H1 (cell line): ENCODE results near the gene CRX. TPM values are rescaled to one million over a fixed set of nuclear protein-coding genes. Genes with fewer than 3 reads are reported as not detected.
A peak's percentile ranks its signal among the peaks of the same experiment; 100 is the strongest.

Experiments
- CTCF ChIA-PET: fragments of 300-600 bp; sonication (Branson Sonifier 250); formaldehyde crosslinking; loops from one replicate; lab custom pipeline; 2021; ENCODE audit not compliant: partially characterized antibody; lab: Charles Lee
- POLR2A ChIA-PET: fragments of 300-600 bp; sonication (Branson Sonifier 250); formaldehyde crosslinking; loops from one replicate; lab custom pipeline; 2021; ENCODE audit warnings: inconsistent platforms; ENCODE audit not compliant: partially characterized antibody; lab: Charles Lee
- DNase-seq, 2 experiments: peaks; one replicate each; pipeline versions ENCODE4 v3.0.0 to v3.0.0-alpha.2; 2010 to 2022; ENCODE audit warnings: low spot score in 2 of 2, low read depth in 1 of 2, mixed read lengths in 1 of 2
- FAIRE-seq: peaks from 2 replicates; lab custom pipeline; 2011; peaks lifted over from hg19 to GRCh38; lab: Jason Lieb, UNC
- H2AFZ ChIP-seq: 2 replicates; pipeline ENCODE4 v1.8.1; 2012; ENCODE audit warnings: low read length, inconsistent platforms
- H2AK5ac ChIP-seq: 2 replicates; pipeline ENCODE4 v1.6.1; 2013; ENCODE audit warnings: low read depth, low read length
- H2BK120ac ChIP-seq: replicated peaks from 2 replicates; pipeline ENCODE3; 2013; ENCODE audit warnings: low read depth, low read length, inconsistent platforms
- H2BK12ac ChIP-seq: 2 replicates; pipeline ENCODE4 v1.6.1; 2013; ENCODE audit warnings: low read depth, low read length
- H2BK15ac ChIP-seq: 2 replicates; pipeline ENCODE4 v1.6.1; 2013; ENCODE audit warnings: low read length
- H2BK20ac ChIP-seq: 2 replicates; pipeline ENCODE4 v1.6.1; 2013; ENCODE audit warnings: low read length
- H2BK5ac ChIP-seq: 2 replicates; pipeline ENCODE4 v1.6.1; 2013; ENCODE audit warnings: low read depth, low read length
- H3K14ac ChIP-seq: 2 replicates; pipeline ENCODE4 v1.6.1; 2013; ENCODE audit warnings: inconsistent platforms; ENCODE audit not compliant: insufficient read length
- H3K18ac ChIP-seq: 2 replicates; pipeline ENCODE4 v1.6.1; 2013; ENCODE audit warnings: low read length; ENCODE audit errors: extremely low read depth
- H3K23ac ChIP-seq: 2 replicates; pipeline ENCODE4 v1.6.1; 2013; ENCODE audit warnings: inconsistent platforms; ENCODE audit not compliant: insufficient read length
- H3K23me2 ChIP-seq: 2 replicates; pipeline ENCODE4 v1.6.1; 2013; ENCODE audit warnings: low read depth, low read length
- H3K27ac ChIP-seq: 2 replicates; pipeline ENCODE4 v1.6.1; 2011; ENCODE audit warnings: low read depth, low read length, inconsistent platforms
- H3K27me3 ChIP-seq, 4 experiments: replicated peaks in 1 of 4; 1 replicate in 1 of 4; 2 replicates in 3 of 4; pipeline versions ENCODE4 v1.6.1 to v1.8.1; 2011 to 2013; ENCODE audit warnings: low read length in 3 of 4, mild to moderate bottlenecking in 3 of 4, inconsistent platforms in 2 of 4, mixed read lengths in 2 of 4, moderate library complexity in 1 of 4; ENCODE audit not compliant: control insufficient read depth in 3 of 4, insufficient read depth in 3 of 4; ENCODE audit errors: extremely low read depth in 1 of 4
- H3K36me3 ChIP-seq, 4 experiments: 2 replicates each; pipeline versions ENCODE4 v1.6.1 to v1.8.1; 2011 to 2013; ENCODE audit warnings: mild to moderate bottlenecking in 4 of 4, low read length in 3 of 4, moderate library complexity in 2 of 4, control low read depth in 1 of 4, inconsistent platforms in 1 of 4; ENCODE audit not compliant: insufficient read depth in 4 of 4, control insufficient read depth in 2 of 4
- H3K4ac ChIP-seq: replicated peaks from 2 replicates; pipeline ENCODE3; 2013; ENCODE audit warnings: low read length, low read depth, mixed read lengths, inconsistent platforms; ENCODE audit not compliant: insufficient read length
- H3K4me1 ChIP-seq, 4 experiments: replicated peaks in 1 of 4; 1 replicate in 1 of 4; 2 replicates in 3 of 4; pipeline versions ENCODE4 v1.6.1 to v1.8.1; 2011 to 2013; ENCODE audit warnings: low read length in 3 of 4, inconsistent platforms in 2 of 4, mixed read lengths in 1 of 4; ENCODE audit not compliant: insufficient read depth in 4 of 4, control insufficient read depth in 3 of 4
- H3K4me2 ChIP-seq, 2 experiments: 2 replicates each; pipeline versions ENCODE4 v1.6.1 to v1.8.1; 2011 to 2013; ENCODE audit warnings: low read depth in 2 of 2, low read length in 2 of 2, control low read depth in 1 of 2, inconsistent platforms in 1 of 2, mild to moderate bottlenecking in 1 of 2; ENCODE audit not compliant: insufficient read depth in 1 of 2
- H3K4me3 ChIP-seq, 4 experiments: fragments of 200-600, 300-600 bp in 1 of 4; sonication (generic), shearing (Covaris generic), sonication (Bioruptor Twin) in 1 of 4; 2 replicates each; pipeline versions ENCODE4 v1.5.1 to v1.8.1; 2011 to 2016; ENCODE audit warnings: low read length in 4 of 4, low read depth in 3 of 4, control low read depth in 2 of 4, inconsistent platforms in 2 of 4, mild to moderate bottlenecking in 2 of 4, mixed read lengths in 1 of 4, moderate library complexity in 1 of 4; ENCODE audit not compliant: insufficient read depth in 2 of 4; ENCODE audit errors: extremely low read depth in 1 of 4
- H3K56ac ChIP-seq: replicated peaks from 2 replicates; pipeline ENCODE3; 2013; ENCODE audit warnings: low read depth, mild to moderate bottlenecking, mixed read lengths, low read length, inconsistent platforms; ENCODE audit not compliant: insufficient read length
- H3K79me1 ChIP-seq: 2 replicates; pipeline ENCODE4 v1.6.1; 2013; ENCODE audit warnings: low read depth, low read length, control low read depth
- H3K79me2 ChIP-seq, 2 experiments: 2 replicates each; pipeline versions ENCODE4 v1.6.1 to v1.8.1; 2012 to 2013; ENCODE audit warnings: low read length in 2 of 2, mild to moderate bottlenecking in 2 of 2, inconsistent platforms in 1 of 2; ENCODE audit not compliant: insufficient read depth in 2 of 2, control insufficient read depth in 1 of 2
- H3K9ac ChIP-seq, 4 experiments: replicated peaks in 1 of 4; 1 replicate in 1 of 4; 2 replicates in 3 of 4; pipeline versions ENCODE4 v1.6.1 to v1.8.1; 2011 to 2013; ENCODE audit warnings: low read depth in 3 of 4, low read length in 3 of 4, control low read depth in 2 of 4, mild to moderate bottlenecking in 2 of 4, moderate library complexity in 2 of 4, inconsistent platforms in 1 of 4; ENCODE audit errors: extremely low read depth in 1 of 4
- H3K9me3 ChIP-seq, 2 experiments: 2 replicates each; pipeline versions ENCODE4 v1.6.1 to v1.8.1; 2012 to 2013; ENCODE audit warnings: mild to moderate bottlenecking in 2 of 2, moderate library complexity in 2 of 2, control low read depth in 1 of 2, inconsistent platforms in 1 of 2, low read depth in 1 of 2, low read length in 1 of 2, mixed read lengths in 1 of 2; ENCODE audit not compliant: insufficient read depth in 2 of 2
- H4K20me1 ChIP-seq, 2 experiments: replicated peaks in 1 of 2; 2 replicates each; pipeline versions ENCODE3 to v1.8.1; 2011 to 2013; ENCODE audit warnings: inconsistent platforms in 2 of 2, low read length in 2 of 2, mild to moderate bottlenecking in 1 of 2; ENCODE audit not compliant: insufficient read depth in 2 of 2, control insufficient read depth in 1 of 2
- H4K5ac ChIP-seq: 2 replicates; pipeline ENCODE4 v1.6.1; 2013; ENCODE audit warnings: low read length, low read depth, mixed read lengths, inconsistent platforms; ENCODE audit not compliant: insufficient read length
- H4K8ac ChIP-seq: 2 replicates; pipeline ENCODE4 v1.8.0; 2013; ENCODE audit warnings: mild to moderate bottlenecking, moderate library complexity, low read length, inconsistent platforms; ENCODE audit not compliant: insufficient read depth; ENCODE audit errors: extremely low read depth
- H4K91ac ChIP-seq: replicated peaks from 2 replicates; pipeline ENCODE3; 2013; ENCODE audit warnings: low read length, mixed read lengths, inconsistent platforms; ENCODE audit not compliant: insufficient read length
- CBX8 ChIP-seq: fragments of 300-800, 300-1000 bp; sonication (generic); IDR thresholded peaks from 2 replicates; pipeline ENCODE4 v1.7.1; 2016; ENCODE audit warnings: low read depth, low read length, borderline replicate concordance
- CTCF ChIP-seq, 3 experiments: IDR thresholded peaks; 1 replicate in 2 of 3; 2 replicates in 1 of 3; pipeline versions ENCODE4 v1.5.1 to v1.6.1; 2011; ENCODE audit warnings: low read length in 3 of 3, mild to moderate bottlenecking in 3 of 3, inconsistent platforms in 2 of 3, low read depth in 1 of 3, moderate library complexity in 1 of 3; ENCODE audit not compliant: insufficient read depth in 1 of 3; ENCODE audit errors: control extremely low read depth in 1 of 3
- EP300 ChIP-seq, 2 experiments: IDR thresholded peaks; 1 replicate in 1 of 2; 2 replicates in 1 of 2; pipeline ENCODE4 v1.6.1; 2011 to 2012; ENCODE audit warnings: low read depth in 2 of 2, low read length in 2 of 2, mild to moderate bottlenecking in 2 of 2, borderline replicate concordance in 1 of 2, inconsistent platforms in 1 of 2, moderate library complexity in 1 of 2
- GABPA ChIP-seq: IDR thresholded peaks from 2 replicates; pipeline ENCODE4 v1.6.1; 2011; ENCODE audit warnings: mild to moderate bottlenecking, low read length, moderate library complexity, borderline replicate concordance; ENCODE audit not compliant: insufficient read depth
- MAFK ChIP-seq: IDR thresholded peaks from 2 replicates; pipeline ENCODE4 v1.6.1; 2012; ENCODE audit warnings: low read depth, mild to moderate bottlenecking, improper control_type of control experiment, low read length
- NRF1 ChIP-seq: IDR thresholded peaks from 2 replicates; pipeline ENCODE4 v1.6.1; 2011; ENCODE audit warnings: mild to moderate bottlenecking, low read depth, low read length, improper control_type of control experiment
- POLR2A ChIP-seq, 2 experiments: IDR thresholded peaks; 1 replicate in 1 of 2; 2 replicates in 1 of 2; pipeline ENCODE4 v1.6.1; 2011; ENCODE audit warnings: low read depth in 2 of 2, low read length in 2 of 2, mild to moderate bottlenecking in 2 of 2; ENCODE audit errors: control extremely low read depth in 1 of 2
- POLR2AphosphoS5 ChIP-seq: IDR thresholded peaks from 2 replicates; pipeline ENCODE4 v1.6.1; 2011; ENCODE audit warnings: low read depth, low read length
- RFX5 ChIP-seq: IDR thresholded peaks from 2 replicates; pipeline ENCODE4 v1.6.1; 2011; ENCODE audit warnings: low read depth, low read length, improper control_type of control experiment, borderline replicate concordance
- RNF2 ChIP-seq: fragments of 200-900, 300-1000 bp; sonication (generic); IDR thresholded peaks from 2 replicates; pipeline ENCODE4 v1.7.1; 2016; ENCODE audit warnings: borderline replicate concordance, low read depth, mild to moderate bottlenecking, antibody characterized with exemption, low read length; ENCODE audit not compliant: poor library complexity, severe bottlenecking; ENCODE audit errors: missing control alignments
- TAF1 ChIP-seq: IDR thresholded peaks from 2 replicates; pipeline ENCODE4 v1.6.1; 2011; ENCODE audit warnings: mild to moderate bottlenecking, low read depth, low read length
- TCF12 ChIP-seq: IDR thresholded peaks from 2 replicates; pipeline ENCODE4 v1.6.1; 2011; ENCODE audit warnings: low read depth, mild to moderate bottlenecking, low read length
- WGBS, 2 experiments: shearing (Covaris generic) in 1 of 2; methylation state at CpG; one replicate each; pipeline versions ENCODE4 v1.1.6 to v1.1.7; 2013 to 2015; ENCODE audit warnings: low lambda C conversion rate in 2 of 2, mixed read lengths in 2 of 2, inconsistent platforms in 1 of 2, low coverage in 1 of 2, missing lambda C conversion rate in 1 of 2; ENCODE audit not compliant: insufficient replicate concordance in 2 of 2, insufficient coverage in 1 of 2, insufficient read length in 1 of 2; ENCODE audit errors: extremely low coverage in 1 of 2, missing lambda C conversion rate in 1 of 2; 5-methylcytosine and 5-hydroxymethylcytosine counted together
- polyA plus RNA-seq, 7 experiments: library from polyadenylated mRNA; depleted of rRNA in 3 of 7; stranded (reverse) in 5 of 7; unstranded in 2 of 7; fragments of >200 nt in 5 of 7; fragments of 200-250 nt in 2 of 7; gene quantifications; 1 replicate in 5 of 7; 2 replicates in 1 of 7; 4 replicates in 1 of 7; pipeline versions ENCODE4 v1.2.1 to v1.2.3, GENCODE V29; 2011 to 2013; ENCODE audit warnings: missing spikeins in 2 of 7, mixed read lengths in 2 of 7
- total RNA-seq: library from RNA; stranded (reverse); fragmentation: NEBNext Ultra II Directional; extraction: Animal tissue kit (Norgen Biotek cat#: 25700); gene quantifications from 2 replicates; pipeline ENCODE4 v1.2.1, GENCODE V29; 2021

Gene CRX
- total and polyA plus RNA-seq, 2 of the 8 experiments (the other 6 are each of a cell fraction or from before 2014, with no cell fraction given), result 0.08 TPM; not detected in 1

GRCh38 chr19:47842941-47843340 lies 21.2 kb downstream of the CRX start:
- Histone ChIP-seq H2BK15ac (no peak overlapping the region), H2AFZ (no peak overlapping the region), H2BK5ac (no peak overlapping the region), H3K9ac (no peak overlapping the region), H3K4me2 (no peak overlapping the region), H2BK20ac (peak overlapping the region; percentile 51; the same call in 1 of the 2 replicates), H4K91ac (no peak overlapping the region), H3K4me3 (no peak overlapping the region), H4K8ac (no peak overlapping the region), H3K56ac (no peak overlapping the region), H3K14ac (no peak overlapping the region), H4K20me1 (peaks cover 0 to 3% of the 10 kb centered on the region in 2 experiments), H3K4ac (no peak overlapping the region), H3K18ac (no peak overlapping the region), H2BK12ac (no peak overlapping the region), H3K36me3 (no peaks in the 10 kb centered on the region), H3K79me1 (no peaks in the 10 kb centered on the region), H2BK120ac (no peak overlapping the region), H3K79me2 (no peaks in the 10 kb centered on the region), H3K23me2 (no peaks in the 10 kb centered on the region), H3K9me3 (no peaks in the 10 kb centered on the region), H4K5ac (no peak overlapping the region), H3K27me3 (no peaks in the 10 kb centered on the region), H2AK5ac (no peak overlapping the region), H3K4me1 (peaks cover 0 to 10% (median 4%) of the 10 kb centered on the region in 4 experiments; a peak in 4 of 7 replicates), H3K27ac (no peak overlapping the region), H3K23ac (no peak overlapping the region)
- ChIA-PET POLR2A (no interaction called here), CTCF (interaction anchor here (1.0 to 4.1 kb wide), 4 partner anchors 18 to 405 kb away, joined by 3 to 21 read pairs (median 8); no protein-coding TSS in a partner anchor)
- DNase-seq (no peak), FAIRE-seq (no peak)
- TF ChIP-seq CTCF (IDR thresholded peaks at IDR 0.05; ENCODE audit: control extremely low read depth in 1 of 3, insufficient read depth in 1 of 3, low read depth in 1 of 3, low read length in 3 of 3) (no peak), POLR2A (IDR thresholded peaks at IDR 0.05; ENCODE audit: control extremely low read depth in 1 of 2, low read depth in 2 of 2, low read length in 2 of 2) (no peak), MAFK (no peak), EP300 (IDR thresholded peaks at IDR 0.05; ENCODE audit: borderline replicate concordance in 1 of 2, low read depth in 2 of 2, low read length in 2 of 2) (no peak), TCF12 (no peak), TAF1 (no peak), CBX8 (no peak), GABPA (no peak), NRF1 (no peak), RFX5 (no peak), POLR2AphosphoS5 (no peak), RNF2 (no peak)
- WGBS, 2 experiments, result 70% methylated on average over 5 of the region's 5 CpGs; no CpG with 5 or more reads in 1 of the 2 experiments
